ENCODE results near the gene HRH3. TPM values are rescaled to one million over a fixed set of nuclear protein-coding genes. Genes with fewer than 3 reads are reported as not detected.
A peak's percentile ranks its signal among the peaks of the same experiment; 100 is the strongest.

Gene HRH3
- total RNA-seq, 2 experiments from 2014 or later, result not detected

GRCh38 chr20:62175711-62176110 is 44.4 kb downstream of the HRH3 start:
- Mint-ChIP-seq H3K27ac (no peak overlapping the region), H3K4me3 (no peak overlapping the region), H3K36me3 (ENCODE audit: low read depth) (peaks cover 13% of the 10 kb centered on the region), H3K4me1 (no peaks in the 10 kb centered on the region), H3K27me3 (no peaks in the 10 kb centered on the region), H3K9me3 (no peaks in the 10 kb centered on the region)
- DNase-seq, result no peak
- ChIA-PET POLR2A (no interaction called here), CTCF (no interaction called here)

GRCh38 chr20:62174870-62175624 is 45.0 kb downstream of the HRH3 start:
- H3K4me1 Mint-ChIP-seq, result no peaks in the 10 kb centered on the region
- POLR2A ChIA-PET, result no interaction called here
- H3K9me3 Mint-ChIP-seq, result no peaks in the 10 kb centered on the region
- CTCF ChIA-PET, result interaction anchor here (1.4 kb wide), 1 partner anchor 10 kb away, joined by 5 read pairs; no protein-coding TSS in a partner anchor
- no peak overlapping the region for H3K4me3 Mint-ChIP-seq
- H3K27me3 Mint-ChIP-seq, result no peaks in the 10 kb centered on the region
- peaks cover 13% of the 10 kb centered on the region for H3K36me3 Mint-ChIP-seq (ENCODE audit: low read depth)
- peak overlapping the region; percentile 68 for H3K27ac Mint-ChIP-seq
- DNase-seq, result no peak

- no peak overlapping the region for H3K27ac Mint-ChIP-seq
- DNase-seq, result no peak
- H3K9me3 Mint-ChIP-seq, result no peaks in the 10 kb centered on the region
- CTCF ChIA-PET, result interaction anchor here (1.4 kb wide), 1 partner anchor 9 kb away, joined by 5 read pairs; no protein-coding TSS in a partner anchor
- H3K27me3 Mint-ChIP-seq, result no peaks in the 10 kb centered on the region
- POLR2A ChIA-PET, result no interaction called here
- H3K4me3 Mint-ChIP-seq, result no peak overlapping the region
- peaks cover 13% of the 10 kb centered on the region for H3K36me3 Mint-ChIP-seq (ENCODE audit: low read depth)
- H3K4me1 Mint-ChIP-seq, result no peaks in the 10 kb centered on the region
Measured at GRCh38 chr20:62174021-62174804, 45.9 kb downstream of the HRH3 start.

- no peak overlapping the region for H3K4me3 Mint-ChIP-seq
- no peak for DNase-seq
- no peaks in the 10 kb centered on the region for H3K27me3 Mint-ChIP-seq
- POLR2A ChIA-PET, result no interaction called here
- no peak overlapping the region for H3K27ac Mint-ChIP-seq
- H3K9me3 Mint-ChIP-seq, result no peaks in the 10 kb centered on the region
- CTCF ChIA-PET, result interaction anchor here (0.6 to 0.9 kb wide), 3 partner anchors 16 to 456 kb away, joined by 3 read pairs; no protein-coding TSS in a partner anchor
- peaks cover 10% of the 10 kb centered on the region for H3K36me3 Mint-ChIP-seq (ENCODE audit: low read depth)
- no peaks in the 10 kb centered on the region for H3K4me1 Mint-ChIP-seq
Measured at GRCh38 chr20:62172666-62173065, 47.4 kb downstream of the HRH3 start.

- H3K27ac Mint-ChIP-seq, result no peak overlapping the region
- no peak overlapping the region for H3K4me3 Mint-ChIP-seq
- CTCF ChIA-PET, result interaction anchor here (1.1 kb wide), 1 partner anchor 136 kb away, joined by 4 read pairs; no protein-coding TSS in a partner anchor
- no peaks in the 10 kb centered on the region for H3K4me1 Mint-ChIP-seq
- DNase-seq, result no peak
- H3K9me3 Mint-ChIP-seq, result no peaks in the 10 kb centered on the region
- POLR2A ChIA-PET, result no interaction called here
- no peaks in the 10 kb centered on the region for H3K27me3 Mint-ChIP-seq
- peaks cover 10% of the 10 kb centered on the region for H3K36me3 Mint-ChIP-seq (ENCODE audit: low read depth)
Measured at GRCh38 chr20:62171245-62171644, 48.8 kb downstream of the HRH3 start.

GRCh38 chr20:62170536-62170935 is 49.5 kb downstream of the HRH3 start:
- Mint-ChIP-seq H3K36me3 (ENCODE audit: low read depth) (peaks cover 10% of the 10 kb centered on the region), H3K4me1 (no peaks in the 10 kb centered on the region), H3K4me3 (no peak overlapping the region), H3K9me3 (no peaks in the 10 kb centered on the region), H3K27me3 (no peaks in the 10 kb centered on the region), H3K27ac (no peak overlapping the region)
- DNase-seq, result no peak
- CTCF ChIA-PET, result no interaction called here
- POLR2A ChIA-PET, result interaction anchor here (0.6 kb wide), 1 partner anchor 1563 kb away, joined by 3 read pairs; no protein-coding TSS in a partner anchor

- CTCF ChIA-PET, result no interaction called here
- no peaks in the 10 kb centered on the region for H3K9me3 Mint-ChIP-seq
Measured at GRCh38 chr20:62168890-62169435, 51.1 kb downstream of the HRH3 start.

GRCh38 chr20:62168061-62168460 is 52.0 kb downstream of the HRH3 start:
- Mint-ChIP-seq H3K9me3 (no peaks in the 10 kb centered on the region), H3K27me3 (no peaks in the 10 kb centered on the region), H3K36me3 (ENCODE audit: low read depth) (peaks cover 5% of the 10 kb centered on the region), H3K27ac (no peak overlapping the region), H3K4me1 (no peaks in the 10 kb centered on the region), H3K4me3 (no peak overlapping the region)
- POLR2A ChIA-PET, result no interaction called here
- DNase-seq, result no peak
- CTCF ChIA-PET, result interaction anchor here (1.0 to 1.5 kb wide), 2 partner anchors 10 to 21 kb away, joined by 3 read pairs; no protein-coding TSS in a partner anchor

More at GRCh38 chr20:62168890-62169435, 51.1 kb downstream of the HRH3 start:
- H3K27ac Mint-ChIP-seq, result no peak overlapping the region
- no peaks in the 10 kb centered on the region for H3K27me3 Mint-ChIP-seq
- DNase-seq, result no peak
- POLR2A ChIA-PET, result no interaction called here
- no peak overlapping the region for H3K4me3 Mint-ChIP-seq
- no peaks in the 10 kb centered on the region for H3K4me1 Mint-ChIP-seq
- peaks cover 5% of the 10 kb centered on the region for H3K36me3 Mint-ChIP-seq (ENCODE audit: low read depth)

GRCh38 chr20:62167474-62167873 is 52.6 kb downstream of the HRH3 start:
- peaks cover 5% of the 10 kb centered on the region for H3K36me3 Mint-ChIP-seq (ENCODE audit: low read depth)
- CTCF ChIA-PET, result interaction anchor here (0.9 to 1.5 kb wide), 3 partner anchors 9 to 21 kb away, joined by 3 to 8 read pairs (median 3); no protein-coding TSS in a partner anchor
- H3K27me3 Mint-ChIP-seq, result no peaks in the 10 kb centered on the region
- no peak overlapping the region for H3K4me3 Mint-ChIP-seq
- POLR2A ChIA-PET, result no interaction called here
- H3K27ac Mint-ChIP-seq, result no peak overlapping the region
- H3K4me1 Mint-ChIP-seq, result no peaks in the 10 kb centered on the region
- no peak for DNase-seq
- no peaks in the 10 kb centered on the region for H3K9me3 Mint-ChIP-seq

- CTCF ChIA-PET, result interaction anchor here (1.4 kb wide), 1 partner anchor 9 kb away, joined by 5 read pairs; no protein-coding TSS in a partner anchor
- no peak overlapping the region for H3K27ac Mint-ChIP-seq
Measured at GRCh38 chr20:62165762-62166399, 54.2 kb downstream of the HRH3 start.

More at GRCh38 chr20:62165762-62166399, 54.2 kb downstream of the HRH3 start:
- Mint-ChIP-seq H3K4me1 (no peaks in the 10 kb centered on the region), H3K4me3 (no peak overlapping the region), H3K9me3 (no peaks in the 10 kb centered on the region), H3K27me3 (no peaks in the 10 kb centered on the region), H3K36me3 (ENCODE audit: low read depth) (peaks cover 5% of the 10 kb centered on the region)
- POLR2A ChIA-PET, result no interaction called here
- no peak for DNase-seq
